ENCODE data around the gene PNLIP. TPM values are rescaled to one million over a fixed set of nuclear protein-coding genes. Genes with fewer than 3 reads are reported as not detected.

PNLIP gene
- total RNA-seq, 4 donors from 2014 or later: not detected

- in situ Hi-C loops (cut with MboI; ENCODE audit: low sequenced_read_pairs in 4 of 4): no loop called here
Observed at GRCh38 chr10:116536810-116537209, 8.9 kb upstream of the PNLIP start.

DNA sequence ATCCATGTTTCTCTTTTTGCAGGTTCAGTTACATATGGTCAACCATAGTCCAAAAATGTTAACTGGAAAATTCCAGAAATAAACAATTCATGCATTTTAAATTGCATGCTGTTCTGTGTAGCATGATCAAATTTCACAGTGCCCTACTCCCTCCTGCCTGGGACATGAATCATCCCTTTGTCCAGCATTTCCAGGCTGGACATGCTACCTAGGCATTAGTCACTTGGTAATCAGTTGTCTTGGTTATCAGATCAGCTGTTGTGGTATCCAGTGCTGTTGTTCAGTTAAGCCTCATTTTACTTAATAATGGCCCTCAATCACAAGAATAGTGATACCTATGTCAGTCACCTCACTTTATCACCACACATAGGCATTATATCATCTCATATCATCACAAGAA is 7.3 kb upstream of the PNLIP start:
- intact Hi-C loops (cut with DNase I; ENCODE audit: low total_unique reads) (no loop called here), in situ Hi-C loops (cut with MboI; ENCODE audit: low sequenced_read_pairs in 4 of 4) (no loop called here)
- ATAC-seq (no peak), DNase-seq (no peak)
- H3K4me3 ChIP-seq: no peak overlapping the region
- no peak overlapping the region for H3K27ac ChIP-seq
- no peaks in the 10 kb centered on the region for H3K36me3 ChIP-seq
- H3K27me3 ChIP-seq: no peaks in the 10 kb centered on the region
- no peak for TF ChIP-seq POLR2A (IDR thresholded peaks at IDR 0.05)
- TF ChIP-seq CTCF (IDR thresholded peaks at IDR 0.05 in 4 of 5, conservative IDR thresholded peaks at IDR 0.05 in 1 of 5): no peak
- H3K9me3 ChIP-seq: no peaks in the 10 kb centered on the region
- H3K4me1 ChIP-seq: no peaks in the 10 kb centered on the region

More at GRCh38 chr10:116536810-116537209, 8.9 kb upstream of the PNLIP start:
- no peak for TF ChIP-seq CTCF (IDR thresholded peaks at IDR 0.05 in 4 of 5, conservative IDR thresholded peaks at IDR 0.05 in 1 of 5)
- no peak for TF ChIP-seq POLR2A (IDR thresholded peaks at IDR 0.05)
- H3K9me3 ChIP-seq: no peaks in the 10 kb centered on the region
- no peaks in the 10 kb centered on the region for H3K27me3 ChIP-seq
- ATAC-seq (no peak), DNase-seq (no peak)
- intact Hi-C loops (cut with DNase I; ENCODE audit: low total_unique reads): no loop called here
- no peak overlapping the region for H3K4me3 ChIP-seq
- no peaks in the 10 kb centered on the region for H3K36me3 ChIP-seq
- no peaks in the 10 kb centered on the region for H3K4me1 ChIP-seq
- no peak overlapping the region for H3K27ac ChIP-seq

DNA sequence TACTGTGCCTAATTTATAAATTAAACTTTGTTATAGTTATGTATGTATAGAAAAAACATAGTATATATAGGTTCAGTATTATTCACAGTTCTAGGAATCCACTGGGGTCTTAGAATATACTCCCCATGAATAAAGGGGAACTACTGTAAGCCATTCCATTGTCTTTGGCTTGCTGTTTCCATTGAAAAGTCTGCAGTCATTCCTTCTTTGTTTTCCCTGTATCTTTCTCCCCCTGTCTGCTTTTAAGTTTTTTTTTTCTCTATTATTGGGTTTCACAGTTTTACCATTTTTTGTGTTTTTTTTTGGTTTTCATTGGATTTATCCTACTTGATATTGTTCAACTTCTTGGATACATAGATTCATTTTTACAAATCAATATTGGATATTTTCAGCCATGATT is 6.7 kb upstream of the PNLIP start:
- no peaks in the 10 kb centered on the region for H3K4me1 ChIP-seq
- ATAC-seq: no peak
- in situ Hi-C loops (cut with MboI; ENCODE audit: low sequenced_read_pairs in 4 of 4) (no loop called here), intact Hi-C loops (cut with DNase I; ENCODE audit: low total_unique reads) (no loop called here)
- no peaks in the 10 kb centered on the region for H3K27me3 ChIP-seq
- no peak for DNase-seq
- H3K27ac ChIP-seq: no peak overlapping the region
- H3K9me3 ChIP-seq: no peaks in the 10 kb centered on the region
- TF ChIP-seq POLR2A (IDR thresholded peaks at IDR 0.05): no peak
- no peak for TF ChIP-seq CTCF (IDR thresholded peaks at IDR 0.05 in 4 of 5, conservative IDR thresholded peaks at IDR 0.05 in 1 of 5)
- H3K36me3 ChIP-seq: no peaks in the 10 kb centered on the region
- no peak overlapping the region for H3K4me3 ChIP-seq

DNA sequence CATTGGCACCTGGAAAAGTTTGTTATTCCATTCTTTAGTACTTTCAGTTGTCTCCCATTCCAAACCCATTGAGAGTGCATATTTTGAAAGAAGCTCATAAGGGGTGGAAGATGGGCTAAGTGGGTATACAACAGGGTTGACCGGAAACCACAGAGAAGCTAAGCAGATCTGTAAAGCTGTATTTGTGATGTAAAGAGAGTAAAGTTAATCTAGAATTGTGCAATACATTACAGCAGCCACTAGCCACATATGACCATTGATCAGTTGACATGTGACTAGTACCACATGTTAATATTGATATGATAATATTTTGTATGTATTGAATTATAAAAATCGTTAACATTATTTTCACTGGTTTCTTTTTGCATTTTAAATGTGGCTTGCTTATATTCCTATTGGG is 4.9 kb upstream of the PNLIP start:
- no peak overlapping the region for H3K4me3 ChIP-seq
- TF ChIP-seq POLR2A (IDR thresholded peaks at IDR 0.05): no peak
- TF ChIP-seq CTCF (IDR thresholded peaks at IDR 0.05 in 4 of 5, conservative IDR thresholded peaks at IDR 0.05 in 1 of 5): no peak
- no peaks in the 10 kb centered on the region for H3K4me1 ChIP-seq
- no peaks in the 10 kb centered on the region for H3K36me3 ChIP-seq
- H3K27ac ChIP-seq: no peak overlapping the region
- no peaks in the 10 kb centered on the region for H3K9me3 ChIP-seq
- intact Hi-C loops (cut with DNase I; ENCODE audit: low total_unique reads) (no loop called here), in situ Hi-C loops (cut with MboI; ENCODE audit: low sequenced_read_pairs in 4 of 4) (no loop called here)
- H3K27me3 ChIP-seq: no peaks in the 10 kb centered on the region
- no peak for DNase-seq
- no peak for ATAC-seq

DNA sequence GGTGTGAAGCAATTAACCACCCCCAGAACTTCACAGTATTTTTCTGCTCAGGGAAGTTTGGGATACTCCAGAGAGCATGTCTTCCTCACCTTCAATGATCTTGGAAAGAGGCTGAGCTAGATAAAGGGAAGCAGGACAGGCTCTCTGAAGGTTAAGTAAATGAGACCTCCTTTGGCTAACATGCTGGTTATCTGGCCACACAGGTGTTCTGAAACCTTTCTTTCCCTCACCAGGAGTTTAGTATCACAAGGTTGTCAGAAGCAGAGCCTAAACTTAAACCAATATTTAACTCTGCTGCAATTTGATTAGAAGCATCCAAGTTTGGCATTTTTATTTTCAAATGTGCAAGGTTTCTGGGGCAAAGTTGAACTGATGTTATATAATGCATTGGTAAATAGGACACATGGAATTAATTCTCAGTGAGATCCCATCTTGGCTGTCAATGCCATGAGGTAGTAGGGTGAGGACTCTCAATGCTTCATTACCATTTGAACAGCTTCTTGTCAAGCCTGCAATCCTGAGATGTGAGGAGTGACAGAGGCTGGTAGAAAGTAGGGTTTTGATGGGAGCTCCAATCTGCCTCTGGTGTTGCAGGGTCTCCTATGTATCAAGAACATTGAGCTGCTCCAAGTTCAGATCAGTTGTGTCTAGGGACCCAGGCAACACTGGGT is 3.6 kb upstream of the PNLIP start:
- Histone ChIP-seq H3K4me1 (no peaks in the 10 kb centered on the region), H3K27me3 (no peaks in the 10 kb centered on the region), H3K9me3 (no peaks in the 10 kb centered on the region), H3K36me3 (no peaks in the 10 kb centered on the region), H3K4me3 (no peak overlapping the region), H3K27ac (no peak overlapping the region)
- intact Hi-C loops (cut with DNase I; ENCODE audit: low total_unique reads) (no loop called here), in situ Hi-C loops (cut with MboI; ENCODE audit: low sequenced_read_pairs in 4 of 4) (no loop called here)
- no peak for DNase-seq
- no peak for TF ChIP-seq POLR2A (IDR thresholded peaks at IDR 0.05)
- TF ChIP-seq CTCF (IDR thresholded peaks at IDR 0.05 in 4 of 5, conservative IDR thresholded peaks at IDR 0.05 in 1 of 5): no peak
- no peak for ATAC-seq
